Measurements from ENCODE around the gene MTRF1.
"Not testable (repeated sequence)": the region's sequence is repeated elsewhere in the genome, so short reads cannot be mapped to it uniquely, and the experiment has no call there.

Gene MTRF1

GRCh38 chr13:41177616-41178015, 85.8 kb downstream of the MTRF1 start:
- no peak for DNase-seq (ENCODE audit: low read depth)

- DNase-seq (ENCODE audit: low read depth): not testable (repeated sequence)
These were observed 87.8 kb downstream of the MTRF1 start for GRCh38 chr13:41175576-41175975.
